Activated CD4-positive, alpha-beta T cell treated with anti-CD3 and anti-CD28 coated beads for 1 hour (primary cell): Measurements from ENCODE around the gene CNTNAP5.

ENCODE experiments used
- DNase-seq: peaks from one replicate; pipeline ENCODE4 v3.0.0-alpha.2; 2020

CNTNAP5 gene

DNA sequence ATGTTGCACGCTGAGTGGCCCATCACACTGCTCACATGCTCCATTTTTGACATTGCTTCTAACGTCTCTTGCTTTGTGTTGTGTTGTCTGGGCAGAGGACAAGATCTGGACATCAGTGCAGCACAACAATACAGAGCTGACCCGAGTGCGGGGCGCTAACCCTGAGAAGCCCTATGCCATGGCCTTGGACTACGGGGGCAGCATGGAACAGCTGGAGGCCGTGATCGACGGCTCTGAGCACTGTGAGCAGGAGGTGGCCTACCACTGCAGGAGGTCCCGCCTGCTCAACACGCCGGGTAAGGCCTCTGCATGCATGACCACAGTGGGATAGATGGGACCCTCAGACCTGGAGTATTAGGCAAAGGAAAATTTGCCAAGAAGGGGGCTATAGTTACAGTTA, 622.6 kb downstream of the CNTNAP5 start:
- DNase-seq: no peak

GRCh38 chr2:124649001-124649400, 623.9 kb downstream of the CNTNAP5 start:
- no peak for DNase-seq

DNA sequence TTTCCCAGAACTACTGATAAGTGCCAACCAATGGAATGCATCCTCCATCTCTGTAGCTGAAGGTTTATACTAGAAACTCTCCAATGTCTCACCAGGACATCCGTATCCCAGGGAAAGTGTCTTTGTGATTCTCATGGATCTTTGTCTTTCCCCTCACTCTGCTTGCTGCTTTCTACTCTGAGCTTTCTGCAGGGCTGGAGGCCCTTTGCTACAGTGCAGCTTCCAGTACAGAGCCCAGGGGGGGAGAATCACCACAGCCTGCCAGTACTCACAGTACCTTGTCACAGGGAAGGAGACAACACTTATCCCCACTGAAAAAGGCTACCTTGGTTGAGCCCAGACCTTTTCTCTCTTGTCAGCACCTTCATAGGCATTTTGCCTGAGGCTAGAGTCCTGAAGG, 627.0 kb downstream of the CNTNAP5 start:
- no peak for DNase-seq

- no peak for DNase-seq
Measured at GRCh38 chr2:124658373-124658772, 633.3 kb downstream of the CNTNAP5 start.

GRCh38 chr2:124661558-124661957, 636.5 kb downstream of the CNTNAP5 start:
- no peak for DNase-seq

DNA sequence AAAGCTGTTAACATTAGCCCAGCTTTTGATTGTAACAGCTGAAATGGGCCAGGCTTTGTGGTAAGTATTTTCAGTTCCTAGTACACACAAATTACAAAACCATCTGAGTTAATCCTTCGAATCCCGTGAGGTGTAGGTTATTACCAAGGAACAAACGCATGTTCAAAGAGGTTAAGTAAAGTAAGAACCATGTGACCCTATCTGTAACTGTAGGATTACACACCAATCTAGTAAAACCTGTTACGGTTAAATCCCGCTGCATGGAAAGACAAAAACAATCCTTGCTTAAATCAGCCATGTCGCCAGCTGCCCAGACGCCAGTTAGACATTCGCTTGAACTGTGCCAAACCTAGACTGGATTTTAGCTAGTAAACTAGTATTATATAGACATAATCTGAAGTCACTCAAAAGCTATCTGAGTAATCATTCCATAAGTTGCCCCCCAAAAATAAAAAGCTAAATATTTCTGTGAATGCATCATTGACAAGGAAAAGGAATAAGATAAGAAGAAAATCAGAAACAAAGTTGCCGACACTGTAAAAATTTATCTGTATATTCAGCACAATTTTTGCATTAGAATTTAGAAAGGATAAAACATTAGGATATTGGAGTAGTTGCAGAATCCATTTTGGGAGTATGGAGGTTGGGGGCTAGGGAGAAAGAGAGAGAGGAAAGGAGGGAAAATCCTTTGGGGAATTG, 638.0 kb downstream of the CNTNAP5 start:
- DNase-seq: no peak

- no peak for DNase-seq
Measured at GRCh38 chr2:124663645-124663997, 638.5 kb downstream of the CNTNAP5 start.

GRCh38 chr2:124664363-124664762, 639.3 kb downstream of the CNTNAP5 start:
- no peak for DNase-seq

DNA sequence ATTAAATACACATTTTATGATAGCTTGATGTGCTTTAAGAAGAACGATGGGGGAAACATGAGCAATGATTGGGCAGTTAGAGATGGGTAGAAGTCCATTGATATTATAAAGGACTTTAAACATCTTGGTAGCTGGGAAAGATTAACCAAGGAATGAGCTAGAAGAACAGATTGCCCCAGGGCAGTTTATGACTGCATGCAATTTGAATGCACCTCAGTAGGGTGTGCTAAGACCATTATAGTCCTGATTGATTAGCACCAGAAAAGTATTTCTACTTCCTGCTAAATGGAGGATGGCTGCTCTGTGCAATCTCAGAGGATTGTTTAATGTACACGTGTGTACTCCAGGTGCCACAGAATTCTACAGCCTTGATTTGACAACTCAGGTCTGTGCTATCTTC, 641.9 kb downstream of the CNTNAP5 start:
- DNase-seq: no peak

- no peak for DNase-seq
Measured at GRCh38 chr2:124668161-124668560, 643.1 kb downstream of the CNTNAP5 start.

DNA sequence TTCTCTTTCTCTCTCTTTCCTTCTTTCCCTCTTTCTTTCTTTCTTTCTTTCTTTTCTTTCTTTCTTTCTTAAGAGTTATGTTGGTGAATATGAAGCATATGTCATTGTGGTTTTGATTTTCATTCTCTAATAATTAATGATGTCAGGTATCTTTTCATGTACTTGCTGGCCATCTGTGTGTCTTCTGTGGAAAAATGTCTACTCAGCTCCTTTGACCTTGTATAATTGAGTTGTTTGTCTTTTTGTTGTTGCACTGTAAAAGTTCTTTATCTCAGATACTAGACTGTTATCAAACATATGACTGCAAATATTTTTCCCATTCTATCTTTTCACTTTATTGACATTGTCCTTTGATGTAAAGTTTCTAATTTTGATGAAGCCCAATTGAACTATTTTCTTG, 645.1 kb downstream of the CNTNAP5 start:
- no peak for DNase-seq

- DNase-seq: no peak
Measured at GRCh38 chr2:124678043-124678442, 653.0 kb downstream of the CNTNAP5 start.

DNA sequence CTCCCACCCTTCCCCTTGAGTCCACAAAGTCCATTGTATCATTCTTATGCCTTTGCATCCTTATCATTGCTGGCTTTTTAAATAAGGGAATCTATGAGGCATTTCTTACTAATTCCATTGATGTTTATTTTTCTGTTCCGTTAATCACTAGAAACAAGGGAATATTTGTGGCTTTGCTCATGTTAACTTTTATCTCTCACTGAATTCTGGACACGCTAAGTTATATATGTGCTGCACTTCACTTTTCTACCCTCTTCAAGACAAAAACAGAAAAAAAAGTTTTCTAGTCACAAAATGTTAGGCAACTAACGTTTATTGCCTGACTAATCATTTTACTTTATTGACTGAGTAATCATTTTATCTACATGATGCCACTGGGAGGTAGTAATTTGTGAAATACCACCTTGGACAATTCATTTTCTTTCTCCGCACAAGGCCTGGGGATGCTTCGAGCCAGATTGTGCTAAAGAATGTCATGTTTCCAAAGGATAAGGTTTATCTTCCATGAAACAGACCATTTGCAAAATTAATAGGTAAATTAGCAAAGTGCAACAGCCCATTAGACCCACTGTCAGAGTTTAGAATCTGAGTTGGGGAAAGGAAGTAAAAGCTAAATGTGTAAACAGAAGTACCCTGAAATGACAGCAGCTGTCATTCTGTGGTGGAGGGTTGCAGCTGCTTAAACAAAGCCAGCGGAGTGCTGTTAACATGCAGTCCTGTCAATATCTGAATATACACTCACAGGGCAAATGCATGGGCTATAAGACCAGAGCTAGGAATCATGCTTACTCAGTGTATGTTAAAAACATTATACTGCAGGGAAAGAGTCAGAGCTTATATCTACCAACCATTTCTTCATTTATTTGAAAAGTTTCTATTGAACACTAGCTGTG, 658.7 kb downstream of the CNTNAP5 start:
- no peak for DNase-seq

DNA sequence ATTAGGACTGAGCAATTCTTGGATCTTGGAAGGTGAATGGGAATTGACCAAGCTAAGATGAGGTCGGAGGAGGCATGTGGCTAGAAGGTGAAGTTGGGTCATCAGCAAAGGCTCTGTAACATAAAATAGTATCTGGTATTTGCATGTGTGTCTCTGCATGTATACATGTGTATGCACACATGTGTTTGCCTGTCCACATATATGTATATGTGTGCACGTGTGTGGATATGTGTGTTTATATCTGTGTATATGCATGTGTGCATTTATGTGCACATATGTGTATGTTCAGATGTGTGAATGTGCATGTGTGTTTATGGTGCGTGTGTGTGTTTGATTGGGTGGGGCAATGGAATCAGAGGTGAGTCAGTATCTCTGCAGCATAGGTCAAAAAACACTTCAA, 664.3 kb downstream of the CNTNAP5 start:
- DNase-seq: no peak

DNA sequence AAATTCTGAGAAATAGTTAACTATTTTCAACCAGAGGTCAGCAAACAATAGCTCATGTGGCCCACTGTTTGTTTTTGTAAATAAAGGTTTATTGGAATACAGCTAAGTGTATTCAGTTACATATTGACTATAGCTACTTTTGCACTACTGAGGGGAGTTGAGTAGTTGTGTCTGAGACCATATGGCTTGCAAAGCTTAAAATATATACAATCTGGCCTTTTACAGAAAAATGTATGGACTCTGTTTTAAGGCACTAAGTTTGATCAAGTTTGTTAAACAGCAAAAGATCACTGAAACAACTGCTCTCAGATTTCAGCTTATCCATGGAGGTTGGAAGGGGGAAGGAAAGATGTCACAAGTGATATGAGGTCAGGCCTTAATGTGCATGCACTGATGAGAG, 667.1 kb downstream of the CNTNAP5 start:
- no peak for DNase-seq

- no peak for DNase-seq
Measured at GRCh38 chr2:124692707-124693106, 667.6 kb downstream of the CNTNAP5 start.

DNA sequence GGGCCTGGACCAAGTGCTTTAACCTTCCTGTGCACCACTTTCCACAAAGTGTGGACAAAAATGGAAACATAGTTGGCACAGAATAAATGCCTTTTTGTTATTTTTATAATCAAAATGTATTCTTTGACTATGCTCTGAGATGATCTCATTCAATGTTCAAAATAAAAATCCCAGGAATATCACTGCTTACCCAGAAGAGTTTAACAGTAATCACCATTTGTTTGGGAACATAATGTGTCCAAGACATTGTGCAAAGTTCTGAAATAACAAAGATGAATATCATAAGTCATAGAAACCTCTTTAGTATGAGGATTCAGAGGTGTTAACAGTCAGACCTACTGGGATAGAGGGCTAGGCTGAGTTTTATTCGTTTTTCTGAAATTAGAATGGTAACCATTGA, 668.1 kb downstream of the CNTNAP5 start:
- no peak for DNase-seq

DNA sequence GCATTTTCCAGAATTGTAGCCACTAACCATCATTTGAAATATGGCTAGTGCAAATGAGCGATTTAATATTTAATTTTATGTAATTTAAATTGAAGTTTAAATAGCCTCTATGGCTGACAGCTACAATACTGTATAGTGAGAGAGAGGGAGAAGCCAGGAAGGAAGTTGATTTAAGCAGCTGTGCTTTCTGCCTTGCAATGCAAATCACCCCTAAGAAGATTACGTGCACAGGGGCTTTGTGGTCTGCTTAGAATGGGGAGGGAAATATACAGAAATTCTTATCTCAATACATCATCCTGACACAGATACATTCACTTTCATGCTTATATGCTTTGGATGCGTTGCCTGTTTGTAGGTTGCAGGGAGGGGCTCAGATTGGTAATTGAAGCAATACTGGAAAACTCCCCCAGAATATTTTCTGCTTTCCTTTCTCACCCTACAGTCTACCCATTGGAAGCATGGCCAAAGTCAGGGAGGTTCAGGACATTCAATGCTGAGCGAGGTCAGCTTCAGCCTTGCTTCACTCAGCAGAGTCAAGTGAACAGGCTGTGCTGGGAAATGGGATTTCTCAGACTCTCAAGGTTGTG, 674.0 kb downstream of the CNTNAP5 start:
- DNase-seq: no peak

- DNase-seq: no peak
Measured at GRCh38 chr2:124702777-124703176, 677.7 kb downstream of the CNTNAP5 start.

- DNase-seq: no peak
Measured at GRCh38 chr2:124704071-124704925, 679.2 kb downstream of the CNTNAP5 start.

DNA sequence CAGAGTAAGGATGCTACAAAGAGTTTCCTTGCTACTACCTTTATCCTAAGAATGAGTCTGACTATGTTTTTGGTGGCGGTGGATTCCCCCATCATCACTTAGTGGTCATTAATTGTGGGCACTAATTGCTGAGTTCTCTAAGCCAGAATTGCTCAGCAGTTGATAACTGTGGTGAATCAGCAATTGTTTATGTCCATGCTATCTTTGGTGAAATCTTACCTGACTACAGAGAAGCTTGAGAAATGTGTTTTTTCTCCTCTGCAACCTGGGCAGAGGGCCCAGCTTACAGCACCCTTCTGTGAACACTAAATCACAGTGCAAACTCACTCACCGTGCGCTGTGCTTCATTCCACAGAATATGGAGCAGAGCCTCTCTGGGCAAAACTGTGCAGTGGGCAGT, 683.6 kb downstream of the CNTNAP5 start:
- no peak for DNase-seq

DNA sequence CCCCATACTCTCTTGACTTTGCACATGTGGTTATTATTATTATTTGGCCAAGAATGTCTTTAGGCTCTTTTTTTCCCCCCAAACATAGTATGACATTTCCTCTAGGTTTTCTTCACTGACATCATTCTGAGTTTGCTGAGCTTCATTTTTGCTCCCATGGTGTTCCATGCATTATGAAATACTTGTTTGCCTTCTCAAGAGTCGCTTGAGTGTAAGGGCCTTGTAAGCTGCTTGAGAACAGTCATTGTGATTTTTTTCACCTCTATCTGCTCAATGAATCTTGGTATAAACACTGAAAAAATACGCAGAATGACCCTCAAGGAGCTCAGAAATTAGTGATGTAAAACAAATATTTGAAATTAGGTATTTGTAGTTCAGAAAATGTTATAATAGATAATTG, 688.9 kb downstream of the CNTNAP5 start:
- no peak for DNase-seq

DNA sequence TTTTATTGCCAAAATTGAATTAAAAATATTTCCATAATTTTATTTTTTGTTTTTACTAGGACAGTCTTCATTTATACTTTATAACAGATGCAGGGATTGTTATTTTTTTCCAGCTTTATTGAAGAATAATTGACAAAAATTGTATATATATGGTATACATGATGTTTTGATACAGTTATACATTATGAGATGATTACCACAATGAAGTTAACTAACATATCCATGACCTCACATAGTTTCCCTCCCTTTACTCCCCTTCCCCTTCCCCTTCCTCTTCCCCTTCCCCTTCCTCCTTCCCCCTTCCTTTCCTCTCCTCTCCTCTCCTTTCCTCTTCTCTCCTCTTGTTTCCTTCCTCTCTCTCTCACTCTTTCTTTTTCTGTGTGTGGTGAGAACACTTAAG, 700.1 kb downstream of the CNTNAP5 start:
- no peak for DNase-seq
